ENCODE results near the gene FANCI.

The FANCI gene

DNA sequence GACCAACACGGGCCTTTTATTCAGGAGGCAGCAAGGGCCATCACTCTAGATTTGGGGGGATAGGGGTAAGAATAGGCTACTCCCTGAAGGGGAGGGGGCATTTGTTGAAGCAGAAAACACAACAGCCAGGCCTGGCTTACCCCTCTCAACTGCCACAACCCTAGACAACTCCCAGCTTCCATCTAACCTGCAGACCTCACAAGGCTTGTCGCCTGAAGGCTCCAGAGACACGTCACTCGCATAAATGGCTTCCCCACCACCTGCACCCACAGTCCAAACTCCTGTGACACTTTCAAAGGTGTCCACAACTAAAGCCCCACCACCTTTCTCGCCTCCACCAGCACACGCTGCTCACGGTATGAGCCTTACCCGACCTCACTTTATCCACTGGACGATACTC, 75.9 kb downstream of the FANCI start:
- TF ChIP-seq, protein P1, sequence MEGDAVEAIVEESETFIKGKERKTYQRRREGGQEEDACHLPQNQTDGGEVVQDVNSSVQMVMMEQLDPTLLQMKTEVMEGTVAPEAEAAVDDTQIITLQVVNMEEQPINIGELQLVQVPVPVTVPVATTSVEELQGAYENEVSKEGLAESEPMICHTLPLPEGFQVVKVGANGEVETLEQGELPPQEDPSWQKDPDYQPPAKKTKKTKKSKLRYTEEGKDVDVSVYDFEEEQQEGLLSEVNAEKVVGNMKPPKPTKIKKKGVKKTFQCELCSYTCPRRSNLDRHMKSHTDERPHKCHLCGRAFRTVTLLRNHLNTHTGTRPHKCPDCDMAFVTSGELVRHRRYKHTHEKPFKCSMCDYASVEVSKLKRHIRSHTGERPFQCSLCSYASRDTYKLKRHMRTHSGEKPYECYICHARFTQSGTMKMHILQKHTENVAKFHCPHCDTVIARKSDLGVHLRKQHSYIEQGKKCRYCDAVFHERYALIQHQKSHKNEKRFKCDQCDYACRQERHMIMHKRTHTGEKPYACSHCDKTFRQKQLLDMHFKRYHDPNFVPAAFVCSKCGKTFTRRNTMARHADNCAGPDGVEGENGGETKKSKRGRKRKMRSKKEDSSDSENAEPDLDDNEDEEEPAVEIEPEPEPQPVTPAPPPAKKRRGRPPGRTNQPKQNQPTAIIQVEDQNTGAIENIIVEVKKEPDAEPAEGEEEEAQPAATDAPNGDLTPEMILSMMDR (IDR thresholded peaks at IDR 0.05; ENCODE audit: borderline replicate concordance, insufficient read depth, low read depth, low read length) = no peak
- no peak overlapping the region for H3K4me3 ChIP-seq (ENCODE audit: low read depth, low read length)

DNA sequence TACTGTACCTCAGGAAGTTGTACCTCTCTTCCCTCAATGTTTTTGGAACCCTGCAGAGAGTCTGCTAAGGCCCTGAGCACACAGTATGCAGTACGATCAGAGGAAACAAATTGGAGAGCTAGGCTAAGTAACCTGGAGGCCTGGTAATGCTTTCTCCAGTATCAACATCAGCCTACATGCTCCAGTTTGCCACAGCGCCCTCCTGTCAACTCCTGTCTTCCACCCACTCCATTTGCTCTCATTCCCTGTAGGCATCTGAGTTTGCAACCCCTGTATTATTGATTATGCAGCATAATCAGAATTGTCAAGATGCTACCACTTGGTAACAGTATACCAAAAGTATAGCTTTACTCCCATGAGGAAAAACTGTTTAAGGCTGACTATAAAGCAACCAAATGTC, 76.4 kb downstream of the FANCI start:
- H3K4me3 ChIP-seq (ENCODE audit: low read depth, low read length) = no peak overlapping the region
- TF ChIP-seq, protein P1 (IDR thresholded peaks at IDR 0.05; ENCODE audit: borderline replicate concordance, insufficient read depth, low read depth, low read length) = no peak

DNA sequence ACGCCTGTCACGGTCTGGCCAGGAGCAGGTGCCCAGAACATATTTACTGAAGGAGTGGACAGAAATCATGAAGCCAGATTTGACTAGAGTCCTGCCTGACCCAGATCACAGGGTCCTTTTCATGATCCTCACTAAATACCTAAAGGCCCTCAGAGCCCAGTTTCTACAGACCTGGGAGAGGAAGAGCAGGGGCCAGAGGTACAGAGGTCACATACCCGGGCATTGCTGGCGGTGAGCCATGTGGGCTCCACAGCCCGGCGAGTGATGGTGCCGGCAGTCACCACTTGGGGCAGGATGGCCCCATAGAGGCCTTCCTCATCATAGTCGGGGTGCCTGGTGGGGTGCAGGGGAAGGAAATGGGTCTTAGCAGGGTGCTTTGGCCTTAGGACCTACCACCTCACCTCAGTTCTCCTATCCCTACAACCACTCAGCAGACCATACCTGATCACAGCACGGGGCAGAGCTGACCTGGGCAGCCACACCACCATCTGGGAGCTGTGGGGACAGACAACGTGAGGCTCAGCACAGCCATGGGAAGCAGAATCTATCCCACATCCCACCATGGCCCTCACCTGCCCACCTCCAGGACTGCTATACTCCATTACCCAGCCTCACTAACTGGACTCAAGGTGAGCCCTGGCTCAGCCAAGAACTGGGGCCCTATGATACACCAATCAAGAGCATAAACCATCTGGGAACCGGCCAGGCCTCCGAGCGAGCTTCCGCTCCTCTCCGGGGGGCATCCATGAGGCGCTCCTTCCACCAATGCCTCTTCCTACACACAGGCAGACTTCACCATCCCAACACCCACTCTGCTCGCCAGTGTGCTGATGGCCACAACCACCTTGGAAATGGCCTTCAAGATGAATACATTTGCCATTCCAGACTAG, 78.0 kb downstream of the FANCI start:
- TF ChIP-seq, protein P1 (IDR thresholded peaks at IDR 0.05; ENCODE audit: borderline replicate concordance, insufficient read depth, low read depth, low read length) = 0 out of 2 replicates have a peak, but pooled peaks have one; percentile 27
- H3K4me3 ChIP-seq (ENCODE audit: low read depth, low read length) = no peak overlapping the region

DNA sequence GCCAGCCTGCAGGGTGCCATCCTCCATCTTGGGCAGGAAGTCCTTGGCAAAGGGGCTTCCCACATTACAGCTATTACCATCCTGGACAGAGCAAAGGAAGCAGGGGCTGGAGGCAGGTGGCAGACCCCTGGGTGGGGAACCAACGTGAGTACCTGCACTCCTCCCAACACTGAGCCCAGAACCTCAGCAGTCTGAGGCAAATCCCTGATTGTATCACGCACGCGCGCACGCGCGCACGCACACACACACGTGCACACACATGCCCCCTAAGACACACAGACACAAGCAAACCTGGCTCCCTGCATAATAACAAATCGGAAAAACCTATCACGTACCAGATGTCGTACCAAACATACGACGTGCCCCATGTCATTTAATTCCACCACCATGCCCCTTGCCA, 79.0 kb downstream of the FANCI start:
- TF ChIP-seq, protein P1 (IDR thresholded peaks at IDR 0.05; ENCODE audit: borderline replicate concordance, insufficient read depth, low read depth, low read length) = no peak
- no peak overlapping the region for H3K4me3 ChIP-seq (ENCODE audit: low read depth, low read length)

DNA sequence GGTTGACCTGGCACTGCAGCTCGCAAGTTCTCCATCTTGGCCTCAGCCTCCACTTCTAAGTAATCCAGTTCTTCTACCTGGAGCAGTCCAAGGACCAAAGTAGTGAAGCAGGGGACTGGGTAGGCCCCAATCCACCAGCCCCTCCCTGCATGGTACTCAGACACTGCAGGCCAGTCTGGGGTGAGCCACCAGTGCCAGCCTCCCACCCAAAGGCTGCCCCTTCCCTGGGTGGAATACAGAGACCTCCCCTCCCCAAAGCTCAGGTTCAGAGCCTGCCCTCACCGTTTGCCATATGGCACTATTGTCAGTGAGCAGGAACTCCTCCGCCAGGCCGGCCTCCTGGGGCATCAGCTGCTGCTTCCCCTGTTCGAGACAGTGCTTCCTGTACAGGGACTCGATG, 80.0 kb downstream of the FANCI start:
- TF ChIP-seq, protein P1 (IDR thresholded peaks at IDR 0.05; ENCODE audit: borderline replicate concordance, insufficient read depth, low read depth, low read length) = no peak
- H3K4me3 ChIP-seq (ENCODE audit: low read depth, low read length) = no peak overlapping the region

DNA sequence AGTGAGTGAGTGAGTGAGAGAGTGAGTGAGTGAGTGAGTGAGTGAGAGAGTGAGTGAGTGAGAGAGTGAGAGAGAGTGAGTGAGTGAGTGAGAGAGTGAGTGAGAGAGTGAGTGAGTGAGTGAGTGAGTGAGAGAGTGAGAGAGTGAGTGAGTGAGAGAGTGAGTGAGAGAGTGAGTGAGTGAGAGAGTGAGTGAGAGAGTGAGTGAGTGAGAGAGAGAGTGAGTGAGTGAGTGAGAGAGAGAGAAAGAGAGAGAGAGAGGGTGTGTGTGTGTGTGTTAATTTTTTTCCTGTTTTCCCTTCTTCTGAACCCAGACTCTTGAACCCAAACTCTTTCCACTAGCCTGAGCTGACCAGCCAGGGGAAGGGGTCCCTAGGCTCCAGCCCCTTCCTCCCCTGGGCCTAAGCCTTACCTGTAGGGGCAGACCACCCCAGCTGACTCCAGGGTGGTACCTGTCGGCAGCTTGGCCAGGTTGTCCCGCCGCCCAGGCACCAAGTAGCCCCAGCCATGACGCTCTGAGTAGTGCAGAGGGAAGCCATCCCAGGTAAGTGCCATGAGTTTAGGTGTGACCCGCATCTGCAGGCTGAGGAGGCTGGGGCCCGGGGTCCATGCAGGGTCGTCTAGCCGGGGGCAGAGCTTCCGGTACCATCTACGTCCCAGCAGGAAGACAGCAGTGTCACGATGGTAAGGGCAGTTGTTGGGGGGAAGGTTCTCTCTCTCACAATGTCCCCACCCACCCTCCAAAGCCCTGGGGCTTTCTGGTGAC, 81.4 kb downstream of the FANCI start:
- H3K4me3 ChIP-seq (ENCODE audit: low read depth, low read length) = no peak overlapping the region
- TF ChIP-seq, protein P1 (IDR thresholded peaks at IDR 0.05; ENCODE audit: borderline replicate concordance, insufficient read depth, low read depth, low read length) = no peak

Data from GM12875 (cell line).